Astrocyte (in vitro differentiated cells and primary cell): Measurements from ENCODE around the gene CYB5A. TPM values are rescaled to one million over a fixed set of nuclear protein-coding genes. Genes with fewer than 3 reads are reported as not detected.

Source experiments
- DNase-seq: peaks from one replicate; pipeline ENCODE4 v3.0.0-alpha.2; 2010; ENCODE audit warnings: low read depth
- FAIRE-seq: peaks from 2 replicates; lab custom pipeline; 2011; peaks lifted over from hg19 to GRCh38; lab: Jason Lieb, UNC
- H2AFZ ChIP-seq: 2 replicates; pipeline ENCODE4 v1.6.0; 2012; ENCODE audit warnings: low read depth, low read length, inconsistent platforms
- H3K27ac ChIP-seq: 2 replicates; pipeline ENCODE4 v1.5.1; 2011; ENCODE audit warnings: low read depth, low read length, inconsistent platforms
- H3K27me3 ChIP-seq: 2 replicates; pipeline ENCODE4 v1.6.0; 2011; ENCODE audit warnings: low read length, inconsistent platforms; ENCODE audit not compliant: insufficient read depth
- H3K36me3 ChIP-seq: 2 replicates; pipeline ENCODE4 v1.5.1; 2011; ENCODE audit warnings: low read length, inconsistent platforms; ENCODE audit not compliant: insufficient read depth
- H3K4me1 ChIP-seq: 2 replicates; pipeline ENCODE4 v1.5.1; 2011; ENCODE audit warnings: low read length, inconsistent platforms; ENCODE audit not compliant: insufficient read depth
- H3K4me2 ChIP-seq: 2 replicates; pipeline ENCODE4 v1.6.0; 2012; ENCODE audit warnings: low read length, inconsistent platforms
- H3K4me3 ChIP-seq: 2 replicates; pipeline ENCODE4 v1.5.1; 2011; ENCODE audit warnings: low read depth, mild to moderate bottlenecking, low read length, inconsistent platforms; ENCODE audit not compliant: insufficient read depth
- H3K79me2 ChIP-seq: 2 replicates; pipeline ENCODE4 v1.6.0; 2012; ENCODE audit warnings: mild to moderate bottlenecking, low read length, inconsistent platforms; ENCODE audit not compliant: insufficient read depth
- H3K9ac ChIP-seq: 2 replicates; pipeline ENCODE4 v1.6.0; 2012; ENCODE audit warnings: mild to moderate bottlenecking, low read length, inconsistent platforms
- H3K9me3 ChIP-seq: 2 replicates; pipeline ENCODE4 v1.5.1; 2012; ENCODE audit warnings: low read depth, mild to moderate bottlenecking, low read length, inconsistent platforms; ENCODE audit not compliant: insufficient read depth
- H4K20me1 ChIP-seq: 2 replicates; pipeline ENCODE4 v1.6.0; 2012; ENCODE audit warnings: low read length, inconsistent platforms; ENCODE audit not compliant: insufficient read depth
- H3K27ac Mint-ChIP-seq: one replicate; pipeline ENCODE4 v1.8.0; 2021; ENCODE audit warnings: mild to moderate bottlenecking, mixed read lengths; ENCODE audit not compliant: unreplicated experiment
- H3K27me3 Mint-ChIP-seq: one replicate; pipeline ENCODE4 v1.8.0; 2021; ENCODE audit warnings: low read depth, mixed read lengths; ENCODE audit not compliant: unreplicated experiment
- H3K36me3 Mint-ChIP-seq: one replicate; pipeline ENCODE4 v1.8.0; 2021; ENCODE audit warnings: low read depth, mixed read lengths; ENCODE audit not compliant: unreplicated experiment
- H3K4me1 Mint-ChIP-seq: one replicate; pipeline ENCODE4 v1.8.0; 2021; ENCODE audit warnings: low read depth, mixed read lengths; ENCODE audit not compliant: unreplicated experiment
- H3K4me3 Mint-ChIP-seq: one replicate; pipeline ENCODE4 v1.8.0; 2021; ENCODE audit warnings: mild to moderate bottlenecking, moderate library complexity, mixed read lengths; ENCODE audit not compliant: unreplicated experiment
- H3K9me3 Mint-ChIP-seq: one replicate; pipeline ENCODE4 v1.8.0; 2021; ENCODE audit warnings: mild to moderate bottlenecking, mixed read lengths; ENCODE audit not compliant: unreplicated experiment
- CTCF ChIP-seq: IDR thresholded peaks from 2 replicates; pipeline ENCODE4 v1.5.1; 2011; ENCODE audit warnings: low read depth, mild to moderate bottlenecking, inconsistent platforms, low read length, moderate library complexity; ENCODE audit not compliant: insufficient read depth
- EZH2 ChIP-seq: IDR thresholded peaks from 2 replicates; pipeline ENCODE4 v1.6.1; 2012; ENCODE audit warnings: mild to moderate bottlenecking, low read length, inconsistent platforms; ENCODE audit not compliant: insufficient read depth
- total RNA-seq: library from RNA; stranded (reverse); gene quantifications from 2 replicates; pipeline ENCODE4 v1.2.1, GENCODE V29; 2021

The CYB5A gene
- total RNA-seq, 1 donor from 2014 or later: 45.7 TPM

GRCh38 chr18:74256190-74256589, 35.6 kb downstream of the CYB5A start:
- Histone ChIP-seq H3K36me3 (no peaks in the 10 kb centered on the region), H2AFZ (no peak overlapping the region), H3K4me3 (no peak overlapping the region), H3K9ac (no peak overlapping the region), H3K4me1 (peaks cover 6% of the 10 kb centered on the region), H3K9me3 (no peaks in the 10 kb centered on the region), H3K27me3 (no peaks in the 10 kb centered on the region), H3K4me2 (no peak overlapping the region), H3K27ac (no peak overlapping the region), H3K79me2 (no peaks in the 10 kb centered on the region), H4K20me1 (no peaks in the 10 kb centered on the region)
- Mint-ChIP-seq H3K36me3 (no peaks in the 10 kb centered on the region), H3K27ac (no peak overlapping the region), H3K4me3 (no peak overlapping the region), H3K9me3 (no peaks in the 10 kb centered on the region), H3K27me3 (no peaks in the 10 kb centered on the region), H3K4me1 (peaks cover 11% of the 10 kb centered on the region)
- DNase-seq: no peak
- TF ChIP-seq CTCF (no peak), EZH2 (no peak)
- no peak for FAIRE-seq

DNA sequence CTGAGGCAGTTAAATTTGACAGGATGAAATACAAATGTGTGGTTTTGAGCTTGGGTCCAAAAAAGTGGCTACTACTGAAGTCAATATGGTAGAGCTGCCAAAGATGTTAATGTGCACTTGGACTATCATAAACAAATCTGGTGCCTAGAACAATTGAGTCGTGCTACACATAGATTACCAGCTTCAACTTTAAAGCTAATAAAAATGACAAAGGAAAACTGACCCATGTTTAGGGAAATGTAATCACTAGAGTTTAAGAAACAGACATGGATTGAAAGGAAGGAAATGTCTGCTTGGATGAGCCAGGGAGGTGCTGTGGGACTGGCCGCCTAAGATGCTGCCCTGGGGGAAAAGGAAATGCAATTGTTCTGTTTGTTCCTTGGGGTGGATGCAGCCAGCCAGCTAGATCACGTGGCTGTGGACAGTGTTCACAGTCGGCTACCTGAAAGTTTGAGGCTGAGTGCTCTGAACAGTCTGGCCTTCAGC, 36.6 kb downstream of the CYB5A start:
- peaks cover 11% of the 10 kb centered on the region for H3K4me1 Mint-ChIP-seq
- H3K27ac Mint-ChIP-seq: no peak overlapping the region
- FAIRE-seq: no peak

More for the DNA sequence above, 36.6 kb downstream of the CYB5A start:
- Histone ChIP-seq H3K4me1 (peaks cover 7% of the 10 kb centered on the region), H3K4me2 (no peak overlapping the region), H3K27me3 (no peaks in the 10 kb centered on the region), H3K79me2 (no peaks in the 10 kb centered on the region), H3K9ac (no peak overlapping the region), H3K36me3 (no peaks in the 10 kb centered on the region), H2AFZ (no peak overlapping the region), H3K27ac (no peak overlapping the region), H3K4me3 (no peak overlapping the region), H3K9me3 (no peaks in the 10 kb centered on the region), H4K20me1 (no peaks in the 10 kb centered on the region)
- no peaks in the 10 kb centered on the region for H3K27me3 Mint-ChIP-seq
- TF ChIP-seq EZH2: no peak
- TF ChIP-seq CTCF: no peak
- H3K9me3 Mint-ChIP-seq: no peaks in the 10 kb centered on the region
- no peak overlapping the region for H3K4me3 Mint-ChIP-seq
- peak; percentile 56 for DNase-seq
- H3K36me3 Mint-ChIP-seq: peaks cover under 1% of the 10 kb centered on the region
